ACC112 (cell line): ENCODE results near the gene DAP.
A peak's percentile ranks its signal among the peaks of the same experiment; 100 is the strongest.
"Not testable (repeated sequence)": the region's sequence is repeated elsewhere in the genome, so short reads cannot be mapped to it uniquely, and the experiment has no call there.

Experiments
- H2AFZ ChIP-seq: fragments of 200-600 bp; sonication (generic); one replicate; pipeline ENCODE4 v1.6.0; 2017; ENCODE audit warnings: antibody characterized with exemption, low read length; ENCODE audit not compliant: unreplicated experiment
- H3K27ac ChIP-seq: fragments of 200-600 bp; sonication (generic); 2 replicates; pipeline ENCODE4 v1.5.1; 2014; ENCODE audit warnings: low read depth, mild to moderate bottlenecking, antibody characterized with exemption, low read length, moderate library complexity
- H3K27me3 ChIP-seq: fragments of 200-600 bp; sonication (generic); 2 replicates; pipeline ENCODE4 v1.6.1; 2014; ENCODE audit warnings: mild to moderate bottlenecking, antibody characterized with exemption, low read length, moderate library complexity, mixed read lengths; ENCODE audit not compliant: insufficient read depth
- H3K36me3 ChIP-seq: fragments of 200-600 bp; sonication (generic); 2 replicates; pipeline ENCODE4 v1.6.1; 2016; ENCODE audit warnings: mild to moderate bottlenecking, antibody characterized with exemption, low read length, moderate library complexity, mixed read lengths; ENCODE audit not compliant: insufficient read depth
- H3K4me1 ChIP-seq: fragments of 200-600 bp; sonication (generic); one replicate; pipeline ENCODE4 v1.6.1; 2016; ENCODE audit warnings: low read length, mixed read lengths; ENCODE audit not compliant: insufficient read depth, unreplicated experiment, control insufficient read depth
- H3K4me3 ChIP-seq: fragments of 200-600 bp; sonication (generic); 2 replicates; pipeline ENCODE4 v1.5.1; 2014; ENCODE audit warnings: mild to moderate bottlenecking, low read depth, low read length
- H3K79me2 ChIP-seq: fragments of 200-600 bp; sonication (generic); one replicate; pipeline ENCODE4 v1.6.0; 2016; ENCODE audit warnings: low read length; ENCODE audit not compliant: control insufficient read depth, unreplicated experiment, insufficient read depth

Gene DAP

GRCh38 chr5:10724781-10725507, 36.1 kb downstream of the DAP start:
- Histone ChIP-seq H3K27ac (peak overlapping the region; percentile 77), H3K79me2 (peaks cover 18% of the 10 kb centered on the region), H2AFZ (no peak overlapping the region), H3K4me1 (peaks cover 47% of the 10 kb centered on the region), H3K27me3 (no peaks in the 10 kb centered on the region), H3K36me3 (peaks cover 17% of the 10 kb centered on the region), H3K4me3 (peak overlapping the region; percentile 52)

GRCh38 chr5:10723514-10723913, 37.5 kb downstream of the DAP start:
- Histone ChIP-seq H3K27me3 (no peaks in the 10 kb centered on the region), H3K4me3 (no peak overlapping the region), H3K4me1 (peaks cover 52% of the 10 kb centered on the region), H3K79me2 (peaks cover 20% of the 10 kb centered on the region), H3K36me3 (peaks cover 17% of the 10 kb centered on the region), H2AFZ (no peak overlapping the region), H3K27ac (no peak overlapping the region)

GRCh38 chr5:10720766-10721165, 40.3 kb downstream of the DAP start:
- H2AFZ ChIP-seq, H3K27me3 ChIP-seq, H3K4me3 ChIP-seq: not testable (repeated sequence)
- Histone ChIP-seq H3K79me2 (peaks cover 20% of the 10 kb centered on the region), H3K36me3 (peaks cover 20% of the 10 kb centered on the region), H3K27ac (peak overlapping the region; percentile 59), H3K4me1 (peaks cover 38% of the 10 kb centered on the region)

GRCh38 chr5:10719965-10720364, 41.1 kb downstream of the DAP start:
- no peak overlapping the region for H3K4me3 ChIP-seq
- peak overlapping the region; percentile 59 for H3K27ac ChIP-seq
- H3K27me3 ChIP-seq, result no peaks in the 10 kb centered on the region
- H3K36me3 ChIP-seq, result peaks cover 25% of the 10 kb centered on the region
- peaks cover 30% of the 10 kb centered on the region for H3K4me1 ChIP-seq
- no peak overlapping the region for H2AFZ ChIP-seq
- peaks cover 20% of the 10 kb centered on the region for H3K79me2 ChIP-seq

- not testable (repeated sequence) for H3K4me3 ChIP-seq, H2AFZ ChIP-seq, H3K27me3 ChIP-seq, H3K27ac ChIP-seq
- peaks cover 18% of the 10 kb centered on the region for H3K4me1 ChIP-seq
- H3K79me2 ChIP-seq, result peaks cover 14% of the 10 kb centered on the region
- H3K36me3 ChIP-seq, result peaks cover 25% of the 10 kb centered on the region
Observed at GRCh38 chr5:10718617-10719016, 42.4 kb downstream of the DAP start.

- not testable (repeated sequence) for H3K4me3 ChIP-seq, H3K79me2 ChIP-seq, H3K27me3 ChIP-seq, H2AFZ ChIP-seq, H3K27ac ChIP-seq
- H3K36me3 ChIP-seq, result peaks cover 21% of the 10 kb centered on the region
- peaks cover 18% of the 10 kb centered on the region for H3K4me1 ChIP-seq
Observed at GRCh38 chr5:10716825-10717224, 44.2 kb downstream of the DAP start.

GRCh38 chr5:10715605-10716290, 45.3 kb downstream of the DAP start:
- Histone ChIP-seq H3K4me1 (peaks cover 13% of the 10 kb centered on the region), H3K36me3 (peaks cover 10% of the 10 kb centered on the region; the same call in 1 of the 2 replicates), H3K27ac (no peak overlapping the region), H2AFZ (no peak overlapping the region), H3K27me3 (no peaks in the 10 kb centered on the region), H3K79me2 (peaks cover 8% of the 10 kb centered on the region), H3K4me3 (no peak overlapping the region)

- Histone ChIP-seq H3K27ac (no peak overlapping the region), H3K27me3 (no peaks in the 10 kb centered on the region), H3K4me1 (peaks cover 7% of the 10 kb centered on the region), H3K36me3 (peaks cover 8% of the 10 kb centered on the region; the same call in 1 of the 2 replicates), H3K79me2 (peaks cover 5% of the 10 kb centered on the region), H2AFZ (no peak overlapping the region), H3K4me3 (no peak overlapping the region)
Observed at GRCh38 chr5:10712574-10713366, 48.3 kb downstream of the DAP start.

GRCh38 chr5:10711562-10711961, 49.5 kb downstream of the DAP start:
- Histone ChIP-seq H3K79me2 (peaks cover 5% of the 10 kb centered on the region), H3K27ac (no peak overlapping the region), H3K4me3 (no peak overlapping the region), H3K27me3 (no peaks in the 10 kb centered on the region), H3K36me3 (peaks cover 8% of the 10 kb centered on the region; the same call in 1 of the 2 replicates), H2AFZ (no peak overlapping the region), H3K4me1 (peaks cover 10% of the 10 kb centered on the region)

- Histone ChIP-seq H3K4me3 (no peak overlapping the region), H3K4me1 (peaks cover 13% of the 10 kb centered on the region), H3K36me3 (peaks cover 4% of the 10 kb centered on the region; the same call in 1 of the 2 replicates), H2AFZ (no peak overlapping the region), H3K27me3 (no peaks in the 10 kb centered on the region), H3K27ac (no peak overlapping the region), H3K79me2 (peaks cover 5% of the 10 kb centered on the region)
Observed at GRCh38 chr5:10710513-10711128, 50.4 kb downstream of the DAP start.
